CD14-positive monocyte (primary cell): ENCODE data around the gene NEK1. TPM values are rescaled to one million over a fixed set of nuclear protein-coding genes. Genes with fewer than 3 reads are reported as not detected.

Source experiments
- DNase-seq, 3 donors: peaks; one replicate each; pipeline ENCODE4 v3.0.0-alpha.2; 2011 to 2022
- H2AFZ ChIP-seq: 2 replicates; pipeline ENCODE4 v1.6.0; 2012; ENCODE audit warnings: mild to moderate bottlenecking, low read depth, low read length, inconsistent platforms; ENCODE audit not compliant: insufficient read depth, poor library complexity, severe bottlenecking
- H3K27ac ChIP-seq, 2 donors: 1 replicate in 1 of 2; 2 replicates in 1 of 2; pipeline ENCODE4 v1.5.1; 2012 to 2013; ENCODE audit warnings: low read length in 2 of 2, control low read depth in 1 of 2, inconsistent platforms in 1 of 2, low read depth in 1 of 2, mild to moderate bottlenecking in 1 of 2
- H3K27me3 ChIP-seq, 2 donors: one replicate each; pipeline versions ENCODE4 v1.6.0 to v1.6.1; 2011 to 2013; ENCODE audit warnings: low read length in 2 of 2; ENCODE audit not compliant: control insufficient read depth in 2 of 2, insufficient read depth in 2 of 2
- H3K36me3 ChIP-seq, 2 donors: replicated peaks in 1 of 2; 1 replicate in 1 of 2; 2 replicates in 1 of 2; pipeline versions ENCODE4 v1.5.1 to v1.6.1; 2012 to 2013; ENCODE audit warnings: low read length in 2 of 2, control low read depth in 1 of 2, inconsistent platforms in 1 of 2, mild to moderate bottlenecking in 1 of 2; ENCODE audit not compliant: insufficient read depth in 2 of 2, control insufficient read depth in 1 of 2
- H3K4me1 ChIP-seq, 2 donors: 1 replicate in 1 of 2; 2 replicates in 1 of 2; pipeline versions ENCODE4 v1.5.1 to v1.6.1; 2012 to 2013; ENCODE audit warnings: low read length in 2 of 2, control low read depth in 1 of 2, inconsistent platforms in 1 of 2, mild to moderate bottlenecking in 1 of 2, moderate library complexity in 1 of 2; ENCODE audit not compliant: insufficient read depth in 2 of 2, control insufficient read depth in 1 of 2
- H3K4me2 ChIP-seq: replicated peaks from 2 replicates; pipeline ENCODE3; 2012; ENCODE audit warnings: low read length, moderate library complexity, mild to moderate bottlenecking; ENCODE audit not compliant: poor library complexity, severe bottlenecking; ENCODE audit errors: extremely low read depth
- H3K4me3 ChIP-seq, 3 experiments: fragments of 200-600 bp in 1 of 3; sonication (generic) in 1 of 3; replicated peaks in 1 of 3; 1 replicate in 2 of 3; 2 replicates in 1 of 3; pipeline ENCODE4 v1.5.1; 2011 to 2013; ENCODE audit warnings: low read length in 3 of 3, mild to moderate bottlenecking in 3 of 3, control low read depth in 2 of 3, low read depth in 2 of 3, inconsistent platforms in 1 of 3, moderate library complexity in 1 of 3
- H3K79me2 ChIP-seq: 2 replicates; pipeline ENCODE4 v1.6.0; 2012; ENCODE audit warnings: mild to moderate bottlenecking, control low read depth, inconsistent platforms, low read length, moderate library complexity; ENCODE audit not compliant: insufficient read depth
- H3K9ac ChIP-seq: 2 replicates; pipeline ENCODE4 v1.6.0; 2017; ENCODE audit warnings: low read length, mild to moderate bottlenecking; ENCODE audit not compliant: insufficient read depth, poor library complexity, severe bottlenecking
- H3K9me3 ChIP-seq, 2 donors: replicated peaks in 1 of 2; 1 replicate in 1 of 2; 2 replicates in 1 of 2; pipeline versions ENCODE4 v1.5.1 to v1.6.1; 2012 to 2013; ENCODE audit warnings: low read length in 2 of 2, control low read depth in 1 of 2; ENCODE audit not compliant: control insufficient read depth in 1 of 2, insufficient read depth in 1 of 2
- H4K20me1 ChIP-seq: 2 replicates; pipeline ENCODE4 v1.6.0; 2012; ENCODE audit warnings: mild to moderate bottlenecking, low read length, control low read depth, moderate library complexity; ENCODE audit not compliant: insufficient read depth
- H3K27ac Mint-ChIP-seq, 7 donors: one replicate each; pipeline ENCODE4 v1.8.0; 2020; ENCODE audit warnings: mild to moderate bottlenecking in 7 of 7, mixed read lengths in 7 of 7, moderate library complexity in 6 of 7, inconsistent platforms in 2 of 7
- H3K27me3 Mint-ChIP-seq, 3 donors: one replicate each; pipeline ENCODE4 v1.8.0; 2021 to 2022; ENCODE audit warnings: low read depth in 3 of 3, mild to moderate bottlenecking in 3 of 3, mixed read lengths in 3 of 3, moderate library complexity in 3 of 3, inconsistent platforms in 1 of 3
- H3K36me3 Mint-ChIP-seq, 2 donors: one replicate each; pipeline ENCODE4 v1.8.0; 2020; ENCODE audit warnings: mixed read lengths in 2 of 2, inconsistent platforms in 1 of 2, mild to moderate bottlenecking in 1 of 2
- H3K4me1 Mint-ChIP-seq: one replicate; pipeline ENCODE4 v1.8.0; 2020; ENCODE audit warnings: mild to moderate bottlenecking, mixed read lengths
- H3K4me3 Mint-ChIP-seq, 2 donors: one replicate each; pipeline ENCODE4 v1.8.0; 2020; ENCODE audit warnings: mild to moderate bottlenecking in 2 of 2, mixed read lengths in 2 of 2, moderate library complexity in 1 of 2
- H3K9me3 Mint-ChIP-seq, 7 donors: one replicate each; pipeline ENCODE4 v1.8.0; 2020 to 2022; ENCODE audit warnings: mixed read lengths in 7 of 7, mild to moderate bottlenecking in 6 of 7, moderate library complexity in 6 of 7, inconsistent platforms in 2 of 7
- CTCF ChIP-seq: fragments of 200-600 bp; IDR thresholded peaks from one replicate; pipeline ENCODE4 v1.8.0; 2022; ENCODE audit warnings: antibody characterized with exemption, mild to moderate bottlenecking
- WGBS: methylation state at CpG from one replicate; pipeline ENCODE4 v1.1.5; 2013; ENCODE audit warnings: missing lambda C conversion rate; ENCODE audit not compliant: insufficient coverage; 5-methylcytosine and 5-hydroxymethylcytosine counted together
- intact Hi-C, 2 donors: fragments of 100-400 bp; cut with micrococcal nuclease; formaldehyde crosslinking; loops; one replicate each; pipeline versions ENCODE4 v1.15.0 to v1.15.1; 2023
- polyA plus RNA-seq, 3 donors: library from polyadenylated mRNA; depleted of rRNA in 1 of 3; unstranded in 2 of 3; stranded (reverse) in 1 of 3; fragments of 300-500 nt in 2 of 3; fragments of >200 nt in 1 of 3; fragmentation: Illumina TruSeq in 2 of 3; gene quantifications; 1 replicate in 2 of 3; 2 replicates in 1 of 3; pipeline ENCODE4 v1.2.3, GENCODE V29; 2012 to 2021

Gene NEK1
- polyA plus RNA-seq, 3 donors: 1.9 to 5.5 (median 2.7) TPM

GRCh38 chr4:169383724-169384123 lies 228.7 kb downstream of the NEK1 start:
- no peaks in the 10 kb centered on the region for H3K27me3 ChIP-seq
- Mint-ChIP-seq H3K27ac (no peak overlapping the region), H3K27me3 (peaks cover 0 to 1% (median 0%) of the 10 kb centered on the region in 3 donors), H3K9me3 (peaks cover 2 to 17% (median 10%) of the 10 kb centered on the region in 7 donors), H3K4me3 (no peak overlapping the region), H3K36me3 (no peaks in the 10 kb centered on the region), H3K4me1 (no peaks in the 10 kb centered on the region)
- TF ChIP-seq CTCF: no peak
- H3K4me2 ChIP-seq: no peak overlapping the region
- peaks cover 0 to 4% of the 10 kb centered on the region in 2 donors for H3K9me3 ChIP-seq
- no peaks in the 10 kb centered on the region for H3K4me1 ChIP-seq
- DNase-seq: no peak
- no peaks in the 10 kb centered on the region for H3K36me3 ChIP-seq
- H3K79me2 ChIP-seq: no peaks in the 10 kb centered on the region
- H3K4me3 ChIP-seq: no peak overlapping the region
- H2AFZ ChIP-seq: no peak overlapping the region
- no peaks in the 10 kb centered on the region for H4K20me1 ChIP-seq
- H3K27ac ChIP-seq: no peak overlapping the region
- intact Hi-C loops: no loop called here
- H3K9ac ChIP-seq: no peak overlapping the region
- no CpG with 5 or more reads among the region's 3 CpGs for WGBS

GRCh38 chr4:169379688-169380087 lies 232.7 kb downstream of the NEK1 start:
- H3K36me3 ChIP-seq: no peaks in the 10 kb centered on the region
- Mint-ChIP-seq H3K27me3 (peaks cover 0 to 3% (median 1%) of the 10 kb centered on the region in 3 donors), H3K36me3 (no peaks in the 10 kb centered on the region), H3K4me1 (no peaks in the 10 kb centered on the region), H3K9me3 (peaks cover 26 to 50% (median 32%) of the 10 kb centered on the region in 7 donors), H3K27ac (no peak overlapping the region), H3K4me3 (no peak overlapping the region)
- no peaks in the 10 kb centered on the region for H4K20me1 ChIP-seq
- H3K79me2 ChIP-seq: no peaks in the 10 kb centered on the region
- no peaks in the 10 kb centered on the region for H3K27me3 ChIP-seq
- intact Hi-C loops: no loop called here
- H3K4me1 ChIP-seq: no peaks in the 10 kb centered on the region
- H3K9ac ChIP-seq: no peak overlapping the region
- H3K9me3 ChIP-seq: peaks cover 23 to 32% of the 10 kb centered on the region in 2 donors
- DNase-seq: no peak
- H3K27ac ChIP-seq: no peak overlapping the region
- H2AFZ ChIP-seq: no peak overlapping the region
- H3K4me2 ChIP-seq: no peak overlapping the region
- TF ChIP-seq CTCF: no peak
- H3K4me3 ChIP-seq: no peak overlapping the region
